Erythroblast (primary cell): Measurements from ENCODE around the gene TLCD4.

Experiments used
- GATA1 ChIP-seq: IDR thresholded peaks from 2 replicates; pipeline ENCODE4 v1.6.1; 2011; ENCODE audit warnings: low read depth, mild to moderate bottlenecking, control low read depth, low read length, moderate library complexity
- POLR2A ChIP-seq: IDR thresholded peaks from 2 replicates; pipeline ENCODE4 v1.6.1; 2011; ENCODE audit warnings: mild to moderate bottlenecking, low read length

- TF ChIP-seq POLR2A (no peak), GATA1 (no peak)
These were observed 36.7 kb upstream of the TLCD4 start for GRCh38 chr1:95080446-95080845.
